ENCODE data around the gene PTPRM.

The PTPRM gene

GRCh38 chr18:8004792-8005191 is 437.7 kb downstream of the PTPRM start:
- Histone ChIP-seq H2AFZ (ENCODE audit: low read depth, low read length) (no peak overlapping the region), H4K20me1 (ENCODE audit: insufficient read depth, low read length) (no peaks in the 10 kb centered on the region), H3K27ac (ENCODE audit: low read length) (no peak overlapping the region), H3K36me3 (ENCODE audit: insufficient read depth, low read length) (no peaks in the 10 kb centered on the region), H3K9me3 (ENCODE audit: insufficient read depth, low read length, severe bottlenecking) (no peaks in the 10 kb centered on the region), H3K4me2 (ENCODE audit: insufficient read depth, low read length) (no peak overlapping the region), H3K27me3 (ENCODE audit: insufficient read depth, low read length, poor library complexity) (peaks cover 4% of the 10 kb centered on the region), H3K9ac (ENCODE audit: low read depth, low read length) (no peak overlapping the region), H3K79me2 (ENCODE audit: insufficient read depth, low read length) (no peaks in the 10 kb centered on the region), H3K4me3 (ENCODE audit: low read depth in 1 of 2, low read length in 2 of 2) (no peak overlapping the region), H3K4me1 (ENCODE audit: insufficient read depth, low read length) (no peaks in the 10 kb centered on the region)
- DNase-seq (no peak), ATAC-seq (ENCODE audit: insufficient read depth, low read depth) (no peak)
- TF ChIP-seq EZH2 (IDR thresholded peaks at IDR 0.05; ENCODE audit: borderline replicate concordance, low read depth, low read length, severe bottlenecking) (no peak), CTCF (IDR thresholded peaks at IDR 0.05; ENCODE audit: borderline replicate concordance, extremely low read depth, low read length, poor library complexity, severe bottlenecking) (no peak)

DNA sequence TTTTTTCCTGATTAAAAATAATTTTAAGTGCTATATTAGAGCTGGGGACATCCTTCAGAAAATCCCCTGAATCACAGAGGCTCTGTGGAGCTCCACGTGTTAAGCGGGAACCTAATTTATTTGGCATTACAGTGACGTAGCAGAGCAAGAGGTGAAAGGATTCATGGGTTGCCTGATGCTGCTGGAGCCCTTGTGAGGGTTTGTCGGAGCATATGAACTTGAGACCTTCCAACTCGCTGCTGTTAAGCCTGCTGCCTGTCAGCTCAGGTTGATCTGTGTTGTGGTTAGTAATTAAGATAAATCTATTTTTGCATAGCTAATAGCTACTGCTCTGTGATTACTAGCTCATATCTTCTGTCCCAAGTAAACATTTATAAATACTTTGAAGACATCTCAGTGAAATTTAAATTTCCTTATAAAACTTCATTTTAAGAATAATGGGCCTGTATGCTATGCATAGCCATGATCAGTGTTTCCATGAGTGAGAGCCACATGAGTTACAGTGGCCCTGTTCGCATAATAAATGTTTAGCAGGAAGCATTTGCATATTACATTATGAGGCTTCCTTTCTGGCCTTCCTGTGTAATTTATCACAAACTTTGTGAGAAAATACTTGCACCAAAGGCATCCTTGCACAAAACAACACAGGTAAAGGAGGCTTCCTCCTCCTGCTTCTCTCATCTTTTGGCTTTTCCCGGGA is 438.9 kb downstream of the PTPRM start:
- Histone ChIP-seq H3K79me2 (ENCODE audit: insufficient read depth, low read length) (no peaks in the 10 kb centered on the region), H3K27ac (ENCODE audit: low read length) (no peak overlapping the region), H3K4me3 (ENCODE audit: low read depth in 1 of 2, low read length in 2 of 2) (no peak overlapping the region), H3K4me2 (ENCODE audit: insufficient read depth, low read length) (no peak overlapping the region), H4K20me1 (ENCODE audit: insufficient read depth, low read length) (no peaks in the 10 kb centered on the region), H3K4me1 (ENCODE audit: insufficient read depth, low read length) (no peaks in the 10 kb centered on the region), H3K36me3 (ENCODE audit: insufficient read depth, low read length) (no peaks in the 10 kb centered on the region), H3K9me3 (ENCODE audit: insufficient read depth, low read length, severe bottlenecking) (no peaks in the 10 kb centered on the region), H3K27me3 (ENCODE audit: insufficient read depth, low read length, poor library complexity) (peaks cover 4% of the 10 kb centered on the region), H2AFZ (ENCODE audit: low read depth, low read length) (no peak overlapping the region), H3K9ac (ENCODE audit: low read depth, low read length) (no peak overlapping the region)
- DNase-seq (no peak), ATAC-seq (ENCODE audit: insufficient read depth, low read depth) (no peak)
- TF ChIP-seq EZH2 (IDR thresholded peaks at IDR 0.05; ENCODE audit: borderline replicate concordance, low read depth, low read length, severe bottlenecking) (no peak), CTCF (IDR thresholded peaks at IDR 0.05; ENCODE audit: borderline replicate concordance, extremely low read depth, low read length, poor library complexity, severe bottlenecking) (no peak)

DNA sequence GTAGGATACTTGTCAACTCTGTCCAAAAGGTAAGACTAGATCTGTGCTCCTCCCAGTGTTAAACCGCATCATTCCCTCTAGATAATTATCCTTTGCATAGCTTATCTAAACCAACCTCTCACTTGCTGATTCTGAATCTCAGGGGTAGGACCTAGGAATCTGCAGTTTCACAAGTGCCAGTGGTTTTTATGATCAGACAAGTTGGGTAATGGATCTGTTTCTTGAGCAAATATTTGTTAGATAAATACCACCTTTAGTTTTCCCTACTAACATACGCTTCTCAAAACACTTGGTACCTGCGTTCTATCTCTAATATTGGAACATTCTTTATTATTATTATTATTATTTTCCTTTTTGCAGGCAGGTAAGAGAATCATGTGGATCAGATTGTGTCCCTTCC is 439.9 kb downstream of the PTPRM start:
- H3K36me3 ChIP-seq (ENCODE audit: insufficient read depth, low read length), result no peaks in the 10 kb centered on the region
- H3K9me3 ChIP-seq (ENCODE audit: insufficient read depth, low read length, severe bottlenecking), result no peaks in the 10 kb centered on the region
- no peak overlapping the region for H3K27ac ChIP-seq (ENCODE audit: low read length)
- no peak overlapping the region for H3K4me3 ChIP-seq (ENCODE audit: low read depth in 1 of 2, low read length in 2 of 2)
- no peak overlapping the region for H2AFZ ChIP-seq (ENCODE audit: low read depth, low read length)
- no peaks in the 10 kb centered on the region for H3K4me1 ChIP-seq (ENCODE audit: insufficient read depth, low read length)
- H3K79me2 ChIP-seq (ENCODE audit: insufficient read depth, low read length), result no peaks in the 10 kb centered on the region
- no peak for TF ChIP-seq CTCF (IDR thresholded peaks at IDR 0.05; ENCODE audit: borderline replicate concordance, extremely low read depth, low read length, poor library complexity, severe bottlenecking)
- no peak for TF ChIP-seq EZH2 (IDR thresholded peaks at IDR 0.05; ENCODE audit: borderline replicate concordance, low read depth, low read length, severe bottlenecking)
- DNase-seq (no peak), ATAC-seq (ENCODE audit: insufficient read depth, low read depth) (no peak)
- H3K4me2 ChIP-seq (ENCODE audit: insufficient read depth, low read length), result no peak overlapping the region
- H3K27me3 ChIP-seq (ENCODE audit: insufficient read depth, low read length, poor library complexity), result peaks cover under 1% of the 10 kb centered on the region
- H3K9ac ChIP-seq (ENCODE audit: low read depth, low read length), result no peak overlapping the region
- no peaks in the 10 kb centered on the region for H4K20me1 ChIP-seq (ENCODE audit: insufficient read depth, low read length)

Data from DND-41 (cell line).